Type B pancreatic cell (in vitro differentiated cells): Measurements from ENCODE around the gene SUPT20H. TPM values are rescaled to one million over a fixed set of nuclear protein-coding genes. Genes with fewer than 3 reads are reported as not detected.

Experiments used
- DNase-seq: peaks from one replicate; pipeline ENCODE4 v3.0.0; 2021; ENCODE audit warnings: mixed read lengths; ENCODE audit not compliant: unreplicated experiment; ENCODE audit errors: extremely low spot score
- H3K27ac Mint-ChIP-seq: 2 replicates; pipeline ENCODE4 v1.8.0; 2021; ENCODE audit warnings: mild to moderate bottlenecking, mixed read lengths
- H3K27me3 Mint-ChIP-seq: 2 replicates; pipeline ENCODE4 v1.8.0; 2021; ENCODE audit warnings: mixed read lengths
- H3K36me3 Mint-ChIP-seq: 2 replicates; pipeline ENCODE4 v1.8.0; 2021; ENCODE audit warnings: mixed read lengths
- H3K4me1 Mint-ChIP-seq: one replicate; pipeline ENCODE4 v1.8.0; 2021; ENCODE audit warnings: mixed read lengths; ENCODE audit not compliant: unreplicated experiment
- H3K4me3 Mint-ChIP-seq: 2 replicates; pipeline ENCODE4 v1.8.0; 2021; ENCODE audit warnings: mild to moderate bottlenecking, mixed read lengths
- H3K9me3 Mint-ChIP-seq: 2 replicates; pipeline ENCODE4 v1.8.0; 2021; ENCODE audit warnings: mixed read lengths
- total RNA-seq: library from RNA; stranded (reverse); gene quantifications from 2 replicates; pipeline ENCODE4 v1.2.1, GENCODE V29; 2021; ENCODE audit warnings: low replicate concordance
- TF ChIP-seq, protein P1 (sequence below): fragments of 200-600 bp; sonication (generic); conservative IDR thresholded peaks from 2 replicates; pipeline ENCODE4 v1.5.0; 2021; ENCODE audit warnings: antibody characterized with exemption, mild to moderate bottlenecking

Gene SUPT20H
- total RNA-seq, 1 donor from 2014 or later: 91.0 TPM

GRCh38 chr13:37046062-37046461 is 13.4 kb downstream of the SUPT20H start:
- TF ChIP-seq, protein P1, sequence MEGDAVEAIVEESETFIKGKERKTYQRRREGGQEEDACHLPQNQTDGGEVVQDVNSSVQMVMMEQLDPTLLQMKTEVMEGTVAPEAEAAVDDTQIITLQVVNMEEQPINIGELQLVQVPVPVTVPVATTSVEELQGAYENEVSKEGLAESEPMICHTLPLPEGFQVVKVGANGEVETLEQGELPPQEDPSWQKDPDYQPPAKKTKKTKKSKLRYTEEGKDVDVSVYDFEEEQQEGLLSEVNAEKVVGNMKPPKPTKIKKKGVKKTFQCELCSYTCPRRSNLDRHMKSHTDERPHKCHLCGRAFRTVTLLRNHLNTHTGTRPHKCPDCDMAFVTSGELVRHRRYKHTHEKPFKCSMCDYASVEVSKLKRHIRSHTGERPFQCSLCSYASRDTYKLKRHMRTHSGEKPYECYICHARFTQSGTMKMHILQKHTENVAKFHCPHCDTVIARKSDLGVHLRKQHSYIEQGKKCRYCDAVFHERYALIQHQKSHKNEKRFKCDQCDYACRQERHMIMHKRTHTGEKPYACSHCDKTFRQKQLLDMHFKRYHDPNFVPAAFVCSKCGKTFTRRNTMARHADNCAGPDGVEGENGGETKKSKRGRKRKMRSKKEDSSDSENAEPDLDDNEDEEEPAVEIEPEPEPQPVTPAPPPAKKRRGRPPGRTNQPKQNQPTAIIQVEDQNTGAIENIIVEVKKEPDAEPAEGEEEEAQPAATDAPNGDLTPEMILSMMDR: no peak
- H3K27me3 Mint-ChIP-seq: no peaks in the 10 kb centered on the region
- no peak overlapping the region for H3K27ac Mint-ChIP-seq
- no peak overlapping the region for H3K4me3 Mint-ChIP-seq
- H3K36me3 Mint-ChIP-seq: peaks cover 19% of the 10 kb centered on the region
- DNase-seq: no peak
- no peaks in the 10 kb centered on the region for H3K4me1 Mint-ChIP-seq
- no peaks in the 10 kb centered on the region for H3K9me3 Mint-ChIP-seq

DNA sequence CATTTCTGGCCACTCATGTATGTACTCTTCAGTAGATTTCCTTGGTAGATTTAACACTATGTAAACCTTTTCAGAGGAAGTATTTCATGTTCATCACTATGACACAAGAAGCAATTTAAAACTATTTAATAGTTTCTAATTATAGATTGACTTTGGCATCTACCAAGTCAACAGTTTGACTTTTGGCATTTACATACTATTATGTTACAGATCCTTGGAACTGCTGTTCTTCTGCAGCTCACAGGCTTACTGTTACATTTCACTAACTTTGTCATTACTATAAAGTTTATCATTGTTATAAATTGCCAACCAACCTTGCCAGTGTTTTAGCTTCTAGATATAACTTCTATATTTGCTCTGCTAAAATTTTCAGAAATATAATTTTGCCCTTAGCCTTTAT is 18.7 kb downstream of the SUPT20H start:
- H3K9me3 Mint-ChIP-seq: no peaks in the 10 kb centered on the region
- no peaks in the 10 kb centered on the region for H3K4me1 Mint-ChIP-seq
- H3K27me3 Mint-ChIP-seq: no peaks in the 10 kb centered on the region
- TF ChIP-seq, protein P1: no peak
- peaks cover 29% of the 10 kb centered on the region for H3K36me3 Mint-ChIP-seq
- DNase-seq: no peak
- no peak overlapping the region for H3K27ac Mint-ChIP-seq
- no peak overlapping the region for H3K4me3 Mint-ChIP-seq

DNA sequence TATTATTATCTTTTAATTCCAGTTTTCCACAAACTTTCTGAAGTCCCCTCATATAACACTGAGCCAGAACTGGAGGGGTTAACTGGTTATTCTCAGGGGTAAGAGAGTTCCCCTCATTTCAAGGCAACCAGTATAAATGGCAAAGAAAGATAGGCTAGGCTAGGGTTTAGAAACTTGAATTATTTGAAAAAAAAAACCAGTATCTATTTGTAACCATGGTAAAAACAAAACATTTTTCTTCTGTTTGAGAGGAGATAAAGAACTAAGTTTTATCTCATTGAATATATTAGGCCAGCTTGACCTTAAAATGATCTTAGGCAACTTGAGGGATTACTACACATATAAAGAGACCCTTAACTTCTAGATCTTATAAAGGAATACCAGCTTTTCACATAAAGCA is 19.6 kb downstream of the SUPT20H start:
- Mint-ChIP-seq H3K27ac (no peak overlapping the region), H3K36me3 (peaks cover 36% of the 10 kb centered on the region), H3K4me1 (no peaks in the 10 kb centered on the region), H3K9me3 (no peaks in the 10 kb centered on the region), H3K27me3 (no peaks in the 10 kb centered on the region), H3K4me3 (no peak overlapping the region)
- TF ChIP-seq, protein P1: no peak
- DNase-seq: no peak

DNA sequence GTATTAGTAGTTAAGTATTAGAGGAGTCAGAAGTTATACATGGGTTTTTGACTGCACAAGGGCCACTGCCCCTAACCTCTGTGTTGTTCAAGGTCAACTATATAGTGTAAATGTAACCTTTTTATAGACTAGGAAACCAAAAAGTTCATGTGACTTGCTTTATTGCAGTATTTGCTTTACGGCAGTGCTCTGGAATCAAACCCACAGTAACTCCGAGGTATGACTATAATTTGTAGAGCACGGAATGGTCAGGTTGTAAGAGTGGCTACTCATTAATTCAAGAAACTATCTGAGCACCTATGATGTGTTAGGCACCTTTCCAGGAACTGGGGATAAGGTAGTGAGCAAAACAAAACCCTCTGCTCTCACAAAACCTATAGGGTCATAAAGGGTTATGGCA is 22.2 kb downstream of the SUPT20H start:
- no peaks in the 10 kb centered on the region for H3K9me3 Mint-ChIP-seq
- no peaks in the 10 kb centered on the region for H3K27me3 Mint-ChIP-seq
- TF ChIP-seq, protein P1: no peak
- H3K4me3 Mint-ChIP-seq: no peak overlapping the region
- H3K27ac Mint-ChIP-seq: no peak overlapping the region
- H3K36me3 Mint-ChIP-seq: peaks cover 39% of the 10 kb centered on the region
- no peak for DNase-seq
- H3K4me1 Mint-ChIP-seq: no peaks in the 10 kb centered on the region

GRCh38 chr13:37029617-37030016 is 29.9 kb downstream of the SUPT20H start:
- peaks cover 23% of the 10 kb centered on the region for H3K36me3 Mint-ChIP-seq

More at GRCh38 chr13:37029617-37030016, 29.9 kb downstream of the SUPT20H start:
- Mint-ChIP-seq H3K4me1 (no peaks in the 10 kb centered on the region), H3K27me3 (no peaks in the 10 kb centered on the region), H3K27ac (no peak overlapping the region), H3K9me3 (no peaks in the 10 kb centered on the region), H3K4me3 (no peak overlapping the region)
- DNase-seq: no peak
- TF ChIP-seq, protein P1: no peak
